Vagina (tissue), 2 donors: ENCODE data around the gene C17orf50. TPM values are rescaled to one million over a fixed set of nuclear protein-coding genes. Genes with fewer than 3 reads are reported as not detected.

ENCODE experiments used
- DNase-seq, 2 donors: peaks; one replicate each; pipeline ENCODE4 v3.0.0-alpha.2; 2017; ENCODE audit errors: extremely low spot score in 2 of 2
- H3K27ac ChIP-seq: fragments of 200-600 bp; sonication (generic); one replicate; pipeline ENCODE4 v1.5.1; 2019
- H3K27me3 ChIP-seq: fragments of 200-600 bp; sonication (generic); one replicate; pipeline ENCODE4 v1.5.1; 2019
- H3K36me3 ChIP-seq, 2 donors: fragments of 200-600 bp; sonication (generic); one replicate each; pipeline ENCODE4 v1.5.1; 2017 to 2019
- H3K4me1 ChIP-seq: fragments of 200-600 bp; sonication (generic); one replicate; pipeline ENCODE4 v1.5.1; 2019
- H3K4me3 ChIP-seq, 2 donors: fragments of 200-600 bp; sonication (generic); 1 replicate in 1 of 2; 2 replicates in 1 of 2; pipeline ENCODE4 v1.5.1; 2016 to 2019
- H3K9me3 ChIP-seq: fragments of 200-600 bp; sonication (generic); one replicate; pipeline ENCODE4 v1.5.1; 2019
- POLR2A ChIP-seq, 2 donors: fragments of 450-650 bp; IDR thresholded peaks; one replicate each; pipeline ENCODE4 v1.6.1; 2017; ENCODE audit warnings: antibody characterized with exemption in 2 of 2, mild to moderate bottlenecking in 2 of 2, moderate library complexity in 2 of 2
- POLR2AphosphoS5 ChIP-seq, 2 donors: sonication (generic); formaldehyde crosslinking; IDR thresholded peaks; one replicate each; pipeline ENCODE4 v1.9.0; 2017; ENCODE audit warnings: antibody characterized with exemption in 2 of 2, mild to moderate bottlenecking in 2 of 2, low read depth in 1 of 2; ENCODE audit not compliant: insufficient read depth in 1 of 2
- intact Hi-C: fragments of 100-400 bp; cut with DNase I; formaldehyde crosslinking; loops from one replicate; pipeline ENCODE4 v1.15.1; 2023
- total RNA-seq: library from RNA; depleted of rRNA; stranded (reverse); fragments of >200 nt; gene quantifications from one replicate; pipeline ENCODE4 v1.2.3, GENCODE V29; 2016
- TF ChIP-seq, protein P1 (sequence below), 3 experiments: fragments of 450-650 bp in 2 of 3; fragments of 200-600 bp in 1 of 3; sonication (generic) in 1 of 3; IDR thresholded peaks; one replicate each; pipeline ENCODE4 v1.5.1; 2017 to 2019; ENCODE audit warnings: antibody characterized with exemption in 3 of 3, mild to moderate bottlenecking in 2 of 3, moderate library complexity in 2 of 3

Gene C17orf50
- total RNA-seq, 1 donor from 2014 or later = not detected

DNA sequence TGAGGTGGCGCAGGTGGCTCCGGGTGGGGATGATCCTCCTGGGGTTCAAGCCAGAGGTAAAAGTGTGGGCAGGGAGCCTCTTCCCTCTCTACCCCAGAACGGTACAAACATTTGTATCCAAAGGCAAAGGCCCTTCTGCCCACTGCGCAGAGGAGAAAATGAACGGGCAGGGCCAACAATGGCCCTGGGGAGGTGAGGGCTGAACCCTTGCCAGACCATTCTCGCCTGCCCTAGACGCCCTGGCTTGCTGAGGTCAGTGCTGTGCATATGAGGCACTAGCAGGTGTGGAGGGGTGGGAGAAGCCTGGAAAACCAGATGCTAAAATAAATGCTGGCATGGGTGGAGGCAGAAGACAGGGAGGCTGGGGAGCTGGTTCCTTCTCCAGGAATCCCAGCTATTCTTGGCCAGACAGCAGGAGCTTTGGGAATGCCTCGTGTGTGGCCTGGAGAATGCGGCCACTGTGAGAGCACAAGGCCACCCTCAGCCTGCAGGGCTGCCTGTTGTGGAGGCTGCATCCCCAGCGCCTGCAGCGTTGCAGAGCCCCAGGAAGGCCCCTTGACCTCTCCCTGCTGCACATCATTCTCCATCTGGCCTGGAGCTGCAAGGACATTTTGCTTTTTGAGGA lies 4.5 kb downstream of the C17orf50 start:
- no peak overlapping the region for H3K4me3 ChIP-seq
- DNase-seq = no peak
- intact Hi-C loops = loop anchor here (2.0 kb wide), 1 partner anchor 40 kb away; no protein-coding TSS in a partner anchor
- TF ChIP-seq, protein P1, sequence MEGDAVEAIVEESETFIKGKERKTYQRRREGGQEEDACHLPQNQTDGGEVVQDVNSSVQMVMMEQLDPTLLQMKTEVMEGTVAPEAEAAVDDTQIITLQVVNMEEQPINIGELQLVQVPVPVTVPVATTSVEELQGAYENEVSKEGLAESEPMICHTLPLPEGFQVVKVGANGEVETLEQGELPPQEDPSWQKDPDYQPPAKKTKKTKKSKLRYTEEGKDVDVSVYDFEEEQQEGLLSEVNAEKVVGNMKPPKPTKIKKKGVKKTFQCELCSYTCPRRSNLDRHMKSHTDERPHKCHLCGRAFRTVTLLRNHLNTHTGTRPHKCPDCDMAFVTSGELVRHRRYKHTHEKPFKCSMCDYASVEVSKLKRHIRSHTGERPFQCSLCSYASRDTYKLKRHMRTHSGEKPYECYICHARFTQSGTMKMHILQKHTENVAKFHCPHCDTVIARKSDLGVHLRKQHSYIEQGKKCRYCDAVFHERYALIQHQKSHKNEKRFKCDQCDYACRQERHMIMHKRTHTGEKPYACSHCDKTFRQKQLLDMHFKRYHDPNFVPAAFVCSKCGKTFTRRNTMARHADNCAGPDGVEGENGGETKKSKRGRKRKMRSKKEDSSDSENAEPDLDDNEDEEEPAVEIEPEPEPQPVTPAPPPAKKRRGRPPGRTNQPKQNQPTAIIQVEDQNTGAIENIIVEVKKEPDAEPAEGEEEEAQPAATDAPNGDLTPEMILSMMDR (IDR thresholded peaks at IDR 0.05) = no peak
- no peak for TF ChIP-seq POLR2A (IDR thresholded peaks at IDR 0.05)
- no peak for TF ChIP-seq POLR2AphosphoS5 (IDR thresholded peaks at IDR 0.05; ENCODE audit: insufficient read depth in 1 of 2, low read depth in 1 of 2)
- peaks cover 12% of the 10 kb centered on the region for H3K4me1 ChIP-seq
- no peaks in the 10 kb centered on the region for H3K27me3 ChIP-seq
- H3K9me3 ChIP-seq = no peaks in the 10 kb centered on the region
- no peak overlapping the region for H3K27ac ChIP-seq
- H3K36me3 ChIP-seq = no peaks in the 10 kb centered on the region

DNA sequence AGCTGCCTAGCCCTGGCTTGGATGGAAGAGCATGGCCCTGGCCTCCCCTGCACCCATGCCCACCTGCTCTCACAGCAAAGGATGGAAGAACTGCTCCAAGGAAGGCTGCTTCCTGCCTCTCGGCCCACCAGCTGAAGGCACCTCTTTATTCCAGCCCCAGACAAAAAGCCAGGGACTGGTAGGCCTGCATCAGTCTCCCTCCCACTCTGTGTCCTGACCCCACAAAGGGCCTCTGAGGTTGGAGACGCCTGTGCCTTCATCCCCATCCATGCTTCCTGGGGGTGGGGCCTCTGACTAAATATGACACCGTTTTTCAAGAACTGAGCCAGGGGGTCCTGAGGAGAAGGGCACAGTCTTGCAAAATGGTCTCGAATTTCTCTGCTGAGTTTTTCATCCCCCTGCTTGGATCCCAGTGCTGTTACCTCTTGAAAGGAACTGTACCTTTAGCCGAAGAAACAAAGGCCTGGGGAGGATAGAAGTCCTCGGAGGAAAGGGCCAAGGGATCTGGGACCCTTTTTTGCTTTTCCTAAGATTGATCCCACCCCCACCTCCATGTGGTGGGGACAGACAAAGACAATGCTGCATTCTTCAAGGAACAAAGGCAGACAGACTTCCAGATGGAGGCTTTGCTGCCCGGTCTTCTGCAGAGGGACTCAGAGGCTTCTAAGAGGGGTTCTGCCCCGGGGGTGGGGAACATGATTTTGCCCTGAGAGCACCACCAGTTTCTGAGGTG lies 5.2 kb downstream of the C17orf50 start:
- Histone ChIP-seq H3K4me1 (peaks cover 12% of the 10 kb centered on the region), H3K4me3 (no peak overlapping the region), H3K36me3 (no peaks in the 10 kb centered on the region), H3K27me3 (no peaks in the 10 kb centered on the region), H3K27ac (no peak overlapping the region), H3K9me3 (no peaks in the 10 kb centered on the region)
- TF ChIP-seq POLR2A (IDR thresholded peaks at IDR 0.05) (no peak), POLR2AphosphoS5 (IDR thresholded peaks at IDR 0.05; ENCODE audit: insufficient read depth in 1 of 2, low read depth in 1 of 2) (no peak)
- TF ChIP-seq, protein P1 (IDR thresholded peaks at IDR 0.05) = no peak
- no peak for DNase-seq
- intact Hi-C loops = loop anchor here (2.0 kb wide), 1 partner anchor 39 kb away; no protein-coding TSS in a partner anchor

DNA sequence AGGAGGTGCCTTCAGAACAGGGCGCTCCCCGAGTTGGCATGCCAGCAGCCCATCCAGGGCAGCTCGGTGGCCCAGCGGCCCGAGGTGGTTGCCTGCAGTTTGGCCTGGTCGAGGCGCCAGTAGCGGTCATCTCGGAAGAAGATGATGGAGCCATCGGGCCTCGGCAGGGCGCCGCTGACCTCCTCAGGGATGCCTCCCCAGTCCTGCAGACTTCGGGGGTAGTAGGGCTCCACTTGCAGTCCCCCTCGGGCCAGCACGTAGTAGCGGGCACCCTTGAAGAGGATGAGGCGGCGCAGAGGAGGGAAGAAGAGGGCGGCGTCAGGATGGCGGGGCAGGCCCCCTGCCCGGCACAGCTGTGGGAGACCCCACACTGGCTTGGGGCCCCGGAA lies 5.8 kb downstream of the C17orf50 start:
- TF ChIP-seq POLR2A (IDR thresholded peaks at IDR 0.05) = no peak
- TF ChIP-seq, protein P1 (IDR thresholded peaks at IDR 0.05) = no peak
- no peak for TF ChIP-seq POLR2AphosphoS5 (IDR thresholded peaks at IDR 0.05; ENCODE audit: insufficient read depth in 1 of 2, low read depth in 1 of 2)
- H3K4me1 ChIP-seq = peaks cover 12% of the 10 kb centered on the region
- H3K27ac ChIP-seq = no peak overlapping the region
- DNase-seq = no peak
- H3K36me3 ChIP-seq = no peaks in the 10 kb centered on the region
- H3K9me3 ChIP-seq = no peaks in the 10 kb centered on the region
- H3K27me3 ChIP-seq = no peaks in the 10 kb centered on the region
- intact Hi-C loops = no loop called here
- no peak overlapping the region for H3K4me3 ChIP-seq

DNA sequence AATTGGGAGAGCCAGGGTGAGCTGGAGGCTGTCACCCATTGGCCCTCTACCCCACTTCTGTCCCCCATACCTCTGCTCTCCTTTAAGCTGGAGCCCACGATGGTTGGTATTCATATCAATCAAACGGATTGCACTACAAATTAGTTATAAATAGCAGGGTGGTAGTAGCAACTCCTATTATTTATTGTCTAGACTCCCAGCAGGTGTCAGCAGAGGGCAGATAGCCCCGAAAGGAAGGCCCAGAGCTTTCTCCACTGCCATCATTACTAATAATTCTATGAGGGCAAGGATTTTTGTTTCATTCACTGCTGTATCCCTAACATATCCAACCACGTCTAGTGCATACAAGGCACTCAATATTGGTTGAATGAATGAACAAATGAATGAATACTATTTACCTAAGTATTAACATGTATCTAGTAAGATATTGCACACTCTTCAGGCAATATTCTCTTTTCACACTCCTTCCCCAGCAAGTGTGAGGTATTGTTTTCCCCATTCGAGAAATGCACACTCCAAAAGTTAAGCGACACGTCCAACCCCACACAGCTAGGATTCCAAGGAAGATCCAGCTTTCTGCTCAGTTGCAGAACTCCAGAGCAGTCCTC lies 6.3 kb downstream of the C17orf50 start:
- Histone ChIP-seq H3K4me3 (no peak overlapping the region), H3K27me3 (no peaks in the 10 kb centered on the region), H3K4me1 (peaks cover 12% of the 10 kb centered on the region), H3K27ac (no peak overlapping the region), H3K36me3 (no peaks in the 10 kb centered on the region), H3K9me3 (no peaks in the 10 kb centered on the region)
- TF ChIP-seq POLR2AphosphoS5 (IDR thresholded peaks at IDR 0.05; ENCODE audit: insufficient read depth in 1 of 2, low read depth in 1 of 2) (no peak), POLR2A (IDR thresholded peaks at IDR 0.05) (no peak)
- TF ChIP-seq, protein P1 (IDR thresholded peaks at IDR 0.05) = no peak
- no peak for DNase-seq
- intact Hi-C loops = no loop called here
